KOPT-K1 (cell line): Measurements from ENCODE around the gene TRIM54.
"Not testable (repeated sequence)": the region's sequence is repeated elsewhere in the genome, so short reads cannot be mapped to it uniquely, and the experiment has no call there.

Source experiments
- H3K27ac ChIP-seq: fragments of 200-600 bp; sonication (generic); 2 replicates; pipeline ENCODE4 v1.5.1; 2016; ENCODE audit warnings: antibody characterized with exemption, mild to moderate bottlenecking, low read depth, low read length; ENCODE audit not compliant: poor library complexity, severe bottlenecking
- H3K36me3 ChIP-seq: fragments of 200-600 bp; sonication (generic); 2 replicates; pipeline ENCODE4 v1.5.1; 2017; ENCODE audit warnings: antibody characterized with exemption, mild to moderate bottlenecking, low read length, moderate library complexity; ENCODE audit not compliant: insufficient read depth
- H3K9me3 ChIP-seq: fragments of 200-600 bp; sonication (generic); 2 replicates; pipeline ENCODE4 v1.5.1; 2017; ENCODE audit warnings: antibody characterized with exemption, low read length, mild to moderate bottlenecking; ENCODE audit not compliant: insufficient read depth, poor library complexity, severe bottlenecking

The TRIM54 gene

GRCh38 chr2:27347641-27348040, 65.4 kb downstream of the TRIM54 start:
- no peak overlapping the region for H3K27ac ChIP-seq
- peaks cover 42% of the 10 kb centered on the region for H3K36me3 ChIP-seq
- no peaks in the 10 kb centered on the region for H3K9me3 ChIP-seq

- no peak overlapping the region for H3K27ac ChIP-seq
- peaks cover 39% of the 10 kb centered on the region for H3K36me3 ChIP-seq
- no peaks in the 10 kb centered on the region for H3K9me3 ChIP-seq
Measured at GRCh38 chr2:27350106-27350693, 68.0 kb downstream of the TRIM54 start.

DNA sequence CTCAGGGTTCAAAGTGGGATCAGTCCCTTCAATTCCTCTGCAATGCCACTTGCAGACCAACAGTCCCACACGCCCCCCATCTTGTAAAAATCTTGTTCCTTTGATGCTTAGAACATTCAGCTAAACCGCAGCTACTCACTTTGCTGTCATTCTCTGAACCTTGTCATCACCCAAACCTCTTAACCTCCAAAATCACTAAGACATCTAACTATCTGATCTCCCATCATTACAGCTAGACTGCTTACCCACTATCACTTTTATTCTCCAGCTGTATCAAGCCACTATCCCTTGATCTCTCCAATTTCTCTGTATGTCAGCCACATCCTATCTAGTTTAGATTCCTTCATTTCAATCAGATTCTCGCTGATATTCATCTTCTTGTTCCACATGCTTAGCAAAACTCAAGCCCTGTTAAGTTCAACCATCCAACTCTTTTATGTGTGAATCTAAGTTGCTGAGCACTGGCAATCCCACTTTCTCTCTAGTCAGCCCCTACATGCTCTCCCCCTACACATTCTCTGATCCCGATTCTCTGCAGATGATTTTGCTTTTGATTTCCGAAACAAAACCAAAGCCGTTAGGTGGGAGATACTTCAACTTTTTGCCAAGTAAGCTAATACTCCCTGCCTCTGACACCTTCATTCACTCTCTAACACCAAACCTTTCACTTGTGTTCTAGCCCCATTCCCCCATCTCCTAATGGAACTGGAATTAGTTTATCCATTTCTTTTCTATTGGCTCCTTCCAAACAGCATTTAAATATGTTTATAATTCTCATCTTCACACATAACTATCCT, 69.8 kb downstream of the TRIM54 start:
- H3K27ac ChIP-seq: no peak overlapping the region
- no peaks in the 10 kb centered on the region for H3K9me3 ChIP-seq
- H3K36me3 ChIP-seq: peaks cover 36% of the 10 kb centered on the region

GRCh38 chr2:27353386-27353761, 71.1 kb downstream of the TRIM54 start:
- H3K27ac ChIP-seq: not testable (repeated sequence)

DNA sequence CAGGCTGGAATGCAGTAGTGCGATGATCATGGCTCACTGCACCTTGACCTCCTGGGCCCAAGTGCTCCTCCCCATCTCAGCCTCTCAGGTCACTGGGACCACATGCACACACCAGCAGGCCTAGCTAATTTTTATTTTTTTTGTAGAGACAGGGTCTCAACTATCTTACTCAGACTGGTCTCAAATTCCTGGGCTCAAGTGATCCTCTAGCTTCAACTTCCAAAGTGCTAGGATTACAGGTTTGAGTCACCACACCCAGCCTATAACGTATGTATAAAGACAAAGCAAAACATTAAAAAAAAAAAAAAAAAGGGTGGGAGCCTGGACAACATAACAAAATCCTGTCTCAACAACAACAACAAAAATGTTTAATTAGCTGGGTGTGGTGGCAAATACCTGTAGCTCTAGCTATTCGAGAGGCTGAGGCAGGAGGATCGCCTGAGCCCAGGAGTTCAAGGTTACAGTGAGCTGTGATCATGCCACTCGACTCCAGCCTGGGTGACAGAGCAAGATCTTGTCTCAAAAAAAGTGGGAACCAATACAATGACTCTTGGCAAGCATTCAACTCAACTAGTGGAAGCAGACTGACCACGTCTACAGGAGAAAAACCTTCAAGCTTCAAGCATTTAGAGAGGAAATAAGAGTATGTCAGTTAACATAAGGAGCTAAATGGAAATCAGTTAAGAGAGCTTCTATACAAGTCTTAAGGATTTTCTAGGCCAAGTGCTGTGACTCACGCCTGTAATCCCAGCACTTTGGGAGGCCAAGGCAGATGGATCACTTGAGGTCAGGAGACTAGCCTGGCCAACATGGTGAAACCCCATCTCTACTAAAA, 71.8 kb downstream of the TRIM54 start:
- peaks cover 19% of the 10 kb centered on the region for H3K36me3 ChIP-seq
- H3K9me3 ChIP-seq: no peaks in the 10 kb centered on the region
- H3K27ac ChIP-seq: no peak overlapping the region

More at GRCh38 chr2:27353386-27353761, 71.1 kb downstream of the TRIM54 start:
- H3K9me3 ChIP-seq: not testable (repeated sequence)
- H3K36me3 ChIP-seq: peaks cover 22% of the 10 kb centered on the region

DNA sequence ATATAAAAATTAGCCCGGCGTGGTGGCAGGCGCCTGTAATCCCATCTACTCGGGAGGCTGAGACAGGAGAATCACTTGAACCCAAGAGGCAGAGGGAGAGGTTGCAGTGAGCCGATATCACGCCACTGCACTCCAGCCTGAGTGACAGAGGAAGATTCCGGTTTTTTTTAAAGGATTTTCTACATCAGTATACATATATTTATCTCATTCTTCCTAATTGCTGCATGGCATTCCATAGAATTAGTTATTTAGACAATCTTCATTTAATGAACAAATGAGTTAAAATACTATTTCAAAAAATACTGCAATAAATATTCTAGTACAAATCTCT, 72.3 kb downstream of the TRIM54 start:
- Histone ChIP-seq H3K36me3 (peaks cover 19% of the 10 kb centered on the region), H3K27ac (no peak overlapping the region), H3K9me3 (no peaks in the 10 kb centered on the region)

- Histone ChIP-seq H3K9me3 (no peaks in the 10 kb centered on the region), H3K27ac (peak overlapping the region; percentile 82)
Measured at GRCh38 chr2:27356056-27356381, 73.8 kb downstream of the TRIM54 start.

DNA sequence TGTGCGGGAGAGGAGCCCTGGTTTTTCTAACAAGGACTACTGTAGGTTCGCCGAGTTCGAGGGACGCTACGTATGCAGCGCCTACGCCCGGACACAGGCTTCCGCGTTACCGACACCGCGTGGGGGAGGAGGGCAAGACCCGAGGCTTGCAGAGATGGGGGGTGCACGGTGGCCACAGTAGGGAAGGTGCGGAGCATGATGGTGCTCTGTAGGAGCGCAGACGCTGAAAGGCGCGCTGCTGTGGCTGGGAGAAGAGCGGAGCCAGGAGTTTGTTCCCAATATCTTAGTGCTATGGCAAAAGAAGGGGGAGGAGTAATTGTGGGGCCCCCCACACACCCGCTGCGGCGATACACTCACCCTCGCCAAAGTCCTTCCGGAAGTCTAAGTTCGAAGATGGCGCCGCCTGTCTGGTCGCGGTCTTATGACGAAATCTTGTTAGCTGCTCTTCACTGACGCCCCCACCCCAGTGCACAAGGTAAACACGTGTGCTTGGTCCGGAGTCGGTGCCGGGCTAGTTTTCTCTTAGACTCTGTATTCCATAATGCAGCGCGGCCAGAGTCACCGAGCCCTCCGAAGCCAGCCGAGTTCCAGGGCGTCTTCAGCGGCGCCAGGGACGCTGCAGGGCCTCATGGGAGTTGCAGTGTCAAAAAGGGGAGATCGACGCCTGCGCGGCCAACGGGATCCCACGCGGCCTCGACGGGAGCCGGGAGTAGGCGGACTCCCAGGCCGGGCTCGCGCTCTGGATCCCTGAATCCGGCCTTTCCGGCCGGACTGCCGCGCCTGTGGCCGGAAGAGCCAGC, 74.4 kb downstream of the TRIM54 start, which contains the start of gene GTF3C2:
GTF3C2 (minus strand) TSS at position 383 of the 800 bp plus-strand sequence. CDS start 13,210 bp downstream, outside the sequence.
- peaks cover 10% of the 10 kb centered on the region; the same call in 1 of the 2 replicates for H3K36me3 ChIP-seq
- peak within 1 kb of the TSS; percentile 82 for H3K27ac ChIP-seq
- H3K9me3 ChIP-seq: no peaks in the 10 kb centered on the region

More at GRCh38 chr2:27356056-27356381, 73.8 kb downstream of the TRIM54 start:
- H3K36me3 ChIP-seq: peaks cover 10% of the 10 kb centered on the region
